H9 (cell line): ENCODE data around the gene DGUOK. TPM values are rescaled to one million over a fixed set of nuclear protein-coding genes. Genes with fewer than 3 reads are reported as not detected.

Source experiments
- DNase-seq: peaks from one replicate; pipeline ENCODE4 v3.0.0-alpha.2; 2017
- H2AFZ ChIP-seq: one replicate; pipeline ENCODE4 v1.6.1; 2013; ENCODE audit warnings: mild to moderate bottlenecking, low read length, control low read depth, moderate library complexity
- H2AK5ac ChIP-seq: 2 replicates; pipeline ENCODE4 v1.6.1; 2013; ENCODE audit warnings: low read length, control low read depth, mixed read lengths; ENCODE audit not compliant: insufficient read length
- H2BK120ac ChIP-seq: one replicate; pipeline ENCODE4 v1.6.1; 2013; ENCODE audit warnings: low read depth, mild to moderate bottlenecking, low read length, control low read depth, inconsistent platforms; ENCODE audit not compliant: poor library complexity, severe bottlenecking
- H2BK12ac ChIP-seq: 2 replicates; pipeline ENCODE4 v1.6.1; 2013; ENCODE audit warnings: low read length, control low read depth, mixed read lengths, low read depth; ENCODE audit not compliant: insufficient read length
- H2BK15ac ChIP-seq: 2 replicates; pipeline ENCODE4 v1.6.1; 2013; ENCODE audit warnings: low read depth, low read length, control low read depth
- H2BK20ac ChIP-seq: one replicate; pipeline ENCODE4 v1.6.1; 2013; ENCODE audit warnings: low read depth, mild to moderate bottlenecking, low read length, control low read depth, inconsistent platforms; ENCODE audit not compliant: poor library complexity, severe bottlenecking
- H2BK5ac ChIP-seq: 2 replicates; pipeline ENCODE4 v1.6.1; 2013; ENCODE audit warnings: low read length, control low read depth, mixed read lengths; ENCODE audit not compliant: insufficient read length
- H3K14ac ChIP-seq: 2 replicates; pipeline ENCODE4 v1.6.1; 2013; ENCODE audit warnings: low read length, control low read depth; ENCODE audit not compliant: insufficient read depth
- H3K18ac ChIP-seq: 2 replicates; pipeline ENCODE4 v1.6.1; 2013; ENCODE audit warnings: low read depth, mild to moderate bottlenecking, mixed read lengths, low read length, control low read depth; ENCODE audit not compliant: insufficient read length
- H3K23ac ChIP-seq: 2 replicates; pipeline ENCODE4 v1.6.1; 2013; ENCODE audit warnings: low read length, control low read depth, mixed read lengths, low read depth; ENCODE audit not compliant: insufficient read length
- H3K23me2 ChIP-seq: 2 replicates; pipeline ENCODE4 v1.6.1; 2013; ENCODE audit warnings: low read depth, mild to moderate bottlenecking, mixed read lengths, low read length, control low read depth; ENCODE audit not compliant: insufficient read length, poor library complexity, severe bottlenecking
- H3K27ac ChIP-seq: 2 replicates; pipeline ENCODE4 v1.5.1; 2013; ENCODE audit warnings: low read length, control low read depth, mixed read lengths, low read depth; ENCODE audit not compliant: insufficient read length
- H3K27me3 ChIP-seq: 2 replicates; pipeline ENCODE4 v1.6.1; 2013; ENCODE audit warnings: low read length, control low read depth, inconsistent platforms; ENCODE audit not compliant: insufficient read depth
- H3K4ac ChIP-seq: 2 replicates; pipeline ENCODE4 v1.6.1; 2013; ENCODE audit warnings: low read depth, mild to moderate bottlenecking, control low read depth, inconsistent platforms, low read length, moderate library complexity
- H3K4me1 ChIP-seq: 2 replicates; pipeline ENCODE4 v1.6.1; 2013; ENCODE audit warnings: low read length, control low read depth, inconsistent platforms; ENCODE audit not compliant: insufficient read depth
- H3K4me2 ChIP-seq: 2 replicates; pipeline ENCODE4 v1.6.1; 2013; ENCODE audit warnings: low read length, control low read depth, mixed read lengths; ENCODE audit not compliant: insufficient read length, insufficient read depth
- H3K56ac ChIP-seq: 2 replicates; pipeline ENCODE4 v1.6.1; 2013; ENCODE audit warnings: low read depth, mild to moderate bottlenecking, mixed read lengths, low read length, control low read depth; ENCODE audit not compliant: insufficient read length
- H3K79me1 ChIP-seq: 2 replicates; pipeline ENCODE4 v1.6.1; 2013; ENCODE audit warnings: low read depth, mild to moderate bottlenecking, moderate library complexity, low read length, control low read depth, inconsistent platforms; ENCODE audit not compliant: insufficient read depth, poor library complexity, severe bottlenecking
- H3K79me2 ChIP-seq: 2 replicates; pipeline ENCODE4 v1.6.1; 2013; ENCODE audit warnings: low read length, control low read depth, inconsistent platforms; ENCODE audit not compliant: insufficient read depth
- H3K9ac ChIP-seq: 2 replicates; pipeline ENCODE4 v1.6.1; 2013; ENCODE audit warnings: low read length, control low read depth, mixed read lengths; ENCODE audit not compliant: insufficient read length; ENCODE audit errors: extremely low read depth
- H3K9me3 ChIP-seq: one replicate; pipeline ENCODE4 v1.6.1; 2013; ENCODE audit warnings: low read depth, low read length, inconsistent platforms; ENCODE audit not compliant: control insufficient read depth
- H3T11ph ChIP-seq: one replicate; pipeline ENCODE4 v1.6.1; 2013; ENCODE audit warnings: mild to moderate bottlenecking, low read length, control low read depth, inconsistent platforms
- H4K20me1 ChIP-seq: one replicate; pipeline ENCODE4 v1.6.1; 2013; ENCODE audit not compliant: control insufficient read depth, insufficient read length, insufficient read depth
- H4K5ac ChIP-seq: 2 replicates; pipeline ENCODE4 v1.6.1; 2013; ENCODE audit warnings: low read depth, mild to moderate bottlenecking, mixed read lengths, low read length, control low read depth; ENCODE audit not compliant: insufficient read length
- H4K8ac ChIP-seq: replicated peaks from 2 replicates; pipeline ENCODE4 v1.6.1; 2013; ENCODE audit warnings: low read length, control low read depth, mixed read lengths, low read depth; ENCODE audit not compliant: insufficient read length
- H4K91ac ChIP-seq: 2 replicates; pipeline ENCODE4 v1.6.1; 2013; ENCODE audit warnings: low read depth, mild to moderate bottlenecking, moderate library complexity, mixed read lengths, low read length, control low read depth; ENCODE audit not compliant: insufficient read length
- H3K27ac Mint-ChIP-seq, 3 experiments: 2 replicates in 2 of 3; 3 replicates in 1 of 3; pipeline ENCODE4 v1.8.0; 2020 to 2021; ENCODE audit warnings: mixed read lengths in 3 of 3, mild to moderate bottlenecking in 1 of 3, moderate library complexity in 1 of 3
- H3K27me3 Mint-ChIP-seq: 2 replicates; pipeline ENCODE4 v1.8.0; 2021; ENCODE audit warnings: low read depth, mild to moderate bottlenecking, moderate library complexity, mixed read lengths
- H3K36me3 Mint-ChIP-seq, 3 experiments: 2 replicates in 2 of 3; 3 replicates in 1 of 3; pipeline ENCODE4 v1.8.0; 2020 to 2021; ENCODE audit warnings: low read depth in 3 of 3, mixed read lengths in 3 of 3; ENCODE audit not compliant: insufficient read depth in 1 of 3
- H3K4me1 Mint-ChIP-seq, 2 experiments: 2 replicates each; pipeline ENCODE4 v1.8.0; 2020; ENCODE audit warnings: mixed read lengths in 2 of 2
- H3K4me3 Mint-ChIP-seq, 2 experiments: 2 replicates in 1 of 2; 3 replicates in 1 of 2; pipeline ENCODE4 v1.8.0; 2020 to 2021; ENCODE audit warnings: mild to moderate bottlenecking in 2 of 2, mixed read lengths in 2 of 2, moderate library complexity in 1 of 2
- H3K9me3 Mint-ChIP-seq, 2 experiments: 2 replicates in 1 of 2; 3 replicates in 1 of 2; pipeline ENCODE4 v1.8.0; 2020; ENCODE audit warnings: mild to moderate bottlenecking in 2 of 2, mixed read lengths in 2 of 2, moderate library complexity in 1 of 2
- WGBS: extraction: QIAGEN DNeasy Blood & Tissue Kit; methylation state at CpG from one replicate; pipeline ENCODE4 v1.1.7; 2013; ENCODE audit warnings: missing lambda C conversion rate, low lambda C conversion rate, mixed read lengths; ENCODE audit not compliant: insufficient read length; ENCODE audit errors: extremely low coverage; 5-methylcytosine and 5-hydroxymethylcytosine counted together
- total RNA-seq: library from RNA; stranded (reverse); gene quantifications from 2 replicates; pipeline ENCODE4 v1.2.1, GENCODE V29; 2021
- TF ChIP-seq, protein P1 (sequence below): fragments of 200-600 bp; sonication (generic); conservative IDR thresholded peaks from 3 replicates; pipeline ENCODE4 v1.8.0; 2021; ENCODE audit warnings: antibody characterized with exemption, mild to moderate bottlenecking

The DGUOK gene
- total RNA-seq, 1 experiment from 2014 or later = 98.5 TPM

DNA sequence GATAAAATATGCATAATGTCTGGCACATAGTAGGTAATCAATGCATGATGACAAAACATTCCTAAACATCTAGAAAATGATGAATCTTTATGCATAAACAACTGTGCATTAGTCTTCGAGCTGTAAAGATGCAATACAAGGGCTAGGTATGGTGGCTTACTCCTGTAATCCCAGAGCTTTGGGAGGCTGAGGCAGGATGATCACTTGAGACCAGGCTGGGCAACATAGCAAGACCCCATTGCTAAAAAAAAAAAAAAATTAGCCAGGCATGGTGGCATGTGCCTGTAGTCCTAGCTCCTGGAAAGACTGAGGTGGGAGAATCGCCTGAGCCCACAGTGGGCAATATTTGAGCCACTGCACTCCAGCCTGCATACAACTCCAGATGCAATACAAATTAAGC is 63.3 kb downstream of the DGUOK start:
- Histone ChIP-seq H3K4ac (no peak overlapping the region), H2AK5ac (no peak overlapping the region), H2BK120ac (no peak overlapping the region), H2BK5ac (no peak overlapping the region), H3K4me1 (peaks cover 21% of the 10 kb centered on the region; the same call in 1 of the 2 replicates), H4K5ac (no peak overlapping the region), H3K56ac (no peak overlapping the region), H3K27me3 (no peaks in the 10 kb centered on the region), H3K23ac (no peak overlapping the region), H2BK20ac (no peak overlapping the region), H4K20me1 (peaks cover 2% of the 10 kb centered on the region), H3T11ph (no peak overlapping the region), H3K79me2 (peaks cover 13% of the 10 kb centered on the region; the same call in 1 of the 2 replicates), H2AFZ (no peak overlapping the region), H4K91ac (no peak overlapping the region), H3K9ac (no peak overlapping the region), H3K18ac (no peak overlapping the region), H4K8ac (no peak overlapping the region), H3K27ac (no peak overlapping the region), H2BK12ac (no peak overlapping the region), H3K79me1 (peaks cover 4% of the 10 kb centered on the region), H3K4me2 (no peak overlapping the region), H3K23me2 (peaks cover 3% of the 10 kb centered on the region), H3K14ac (no peak overlapping the region), H2BK15ac (no peak overlapping the region), H3K9me3 (no peaks in the 10 kb centered on the region)
- no CpG with 5 or more reads among the region's 2 CpGs for WGBS
- H3K4me1 Mint-ChIP-seq = peaks cover 45 to 50% of the 10 kb centered on the region in 2 experiments
- no peaks in the 10 kb centered on the region for H3K9me3 Mint-ChIP-seq
- no peak overlapping the region for H3K4me3 Mint-ChIP-seq
- DNase-seq = no peak
- peaks cover 20 to 51% (median 24%) of the 10 kb centered on the region in 3 experiments for H3K36me3 Mint-ChIP-seq
- H3K27ac Mint-ChIP-seq = no peak overlapping the region
- H3K27me3 Mint-ChIP-seq = peaks cover 12% of the 10 kb centered on the region
- TF ChIP-seq, protein P1, sequence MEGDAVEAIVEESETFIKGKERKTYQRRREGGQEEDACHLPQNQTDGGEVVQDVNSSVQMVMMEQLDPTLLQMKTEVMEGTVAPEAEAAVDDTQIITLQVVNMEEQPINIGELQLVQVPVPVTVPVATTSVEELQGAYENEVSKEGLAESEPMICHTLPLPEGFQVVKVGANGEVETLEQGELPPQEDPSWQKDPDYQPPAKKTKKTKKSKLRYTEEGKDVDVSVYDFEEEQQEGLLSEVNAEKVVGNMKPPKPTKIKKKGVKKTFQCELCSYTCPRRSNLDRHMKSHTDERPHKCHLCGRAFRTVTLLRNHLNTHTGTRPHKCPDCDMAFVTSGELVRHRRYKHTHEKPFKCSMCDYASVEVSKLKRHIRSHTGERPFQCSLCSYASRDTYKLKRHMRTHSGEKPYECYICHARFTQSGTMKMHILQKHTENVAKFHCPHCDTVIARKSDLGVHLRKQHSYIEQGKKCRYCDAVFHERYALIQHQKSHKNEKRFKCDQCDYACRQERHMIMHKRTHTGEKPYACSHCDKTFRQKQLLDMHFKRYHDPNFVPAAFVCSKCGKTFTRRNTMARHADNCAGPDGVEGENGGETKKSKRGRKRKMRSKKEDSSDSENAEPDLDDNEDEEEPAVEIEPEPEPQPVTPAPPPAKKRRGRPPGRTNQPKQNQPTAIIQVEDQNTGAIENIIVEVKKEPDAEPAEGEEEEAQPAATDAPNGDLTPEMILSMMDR = no peak
